HK-2 (cell line): ENCODE measurements around the gene OR12D1.
"Not testable (repeated sequence)": the region's sequence is repeated elsewhere in the genome, so short reads cannot be mapped to it uniquely, and the experiment has no call there.

Experiments used
- DNase-seq: peaks from one replicate; pipeline ENCODE4 v3.0.0-alpha.2; 2018; ENCODE audit not compliant: unreplicated experiment

Gene OR12D1

GRCh38 chr6:29414588-29414987, at the start of gene OR12D1:
Gene OR12D1 (plus strand): TSS chr6:29414928.
- DNase-seq, result no peak

GRCh38 chr6:29368765-29369164, 46.0 kb upstream of the OR12D1 start, which contains the start of gene OR5V1:
Gene OR5V1 (minus strand): TSS chr6:29368865. CDS start chr6:29356195, 12,670 bp downstream.
- DNase-seq, result no peak

- no peak for DNase-seq
Measured at GRCh38 chr6:29375191-29375590, 39.5 kb upstream of the OR12D1 start, which contains the start of gene OR12D3. Gene OR12D3 (minus strand): TSS chr6:29375291. CDS start chr6:29375287, 4 bp downstream.

DNA sequence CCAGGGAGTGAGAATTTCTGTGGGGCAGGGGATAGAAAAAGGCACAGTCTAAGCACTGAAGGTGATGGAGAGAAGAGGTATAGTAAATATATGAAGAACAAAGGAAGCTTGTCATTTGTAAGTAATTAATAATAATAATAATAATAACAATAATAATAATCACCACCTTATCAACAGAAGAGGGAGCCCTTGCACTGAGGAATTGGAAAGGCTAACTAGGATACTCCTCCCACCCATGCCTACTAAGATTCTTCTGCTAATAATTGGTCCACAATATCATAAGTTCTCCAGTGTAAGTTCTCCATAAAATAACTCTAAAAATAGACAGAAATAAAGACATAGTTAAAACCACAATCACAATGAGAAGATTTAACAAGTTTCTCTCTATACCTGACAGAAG, 38.7 kb upstream of the OR12D1 start:
- DNase-seq, result no peak

- no peak for DNase-seq
Measured at GRCh38 chr6:29388533-29388932, 26.2 kb upstream of the OR12D1 start.

- no peak for DNase-seq
Measured at GRCh38 chr6:29395331-29395730, 19.4 kb upstream of the OR12D1 start, which contains the start of gene OR12D2. Gene OR12D2 (plus strand): TSS chr6:29395631. CDS start chr6:29396700, 1,069 bp downstream.

DNA sequence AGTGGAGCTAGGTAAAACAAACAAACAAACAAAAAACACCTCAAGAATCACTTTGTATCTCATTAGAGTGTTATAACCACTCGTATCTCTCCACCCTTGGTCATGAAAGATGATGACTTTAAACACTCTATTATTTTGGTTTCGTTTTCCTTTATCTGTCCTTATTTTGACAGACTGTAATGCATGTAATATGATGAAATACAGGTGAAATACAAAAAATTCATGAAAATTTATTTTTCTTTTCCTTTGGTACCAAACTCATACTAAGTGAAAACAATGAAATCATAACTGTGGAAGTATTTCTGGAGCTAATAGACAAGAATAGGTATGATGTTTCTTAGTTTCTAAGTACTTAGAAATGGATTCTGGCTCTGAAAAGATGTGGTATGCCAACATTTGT, 15.2 kb upstream of the OR12D1 start:
- no peak for DNase-seq

DNA sequence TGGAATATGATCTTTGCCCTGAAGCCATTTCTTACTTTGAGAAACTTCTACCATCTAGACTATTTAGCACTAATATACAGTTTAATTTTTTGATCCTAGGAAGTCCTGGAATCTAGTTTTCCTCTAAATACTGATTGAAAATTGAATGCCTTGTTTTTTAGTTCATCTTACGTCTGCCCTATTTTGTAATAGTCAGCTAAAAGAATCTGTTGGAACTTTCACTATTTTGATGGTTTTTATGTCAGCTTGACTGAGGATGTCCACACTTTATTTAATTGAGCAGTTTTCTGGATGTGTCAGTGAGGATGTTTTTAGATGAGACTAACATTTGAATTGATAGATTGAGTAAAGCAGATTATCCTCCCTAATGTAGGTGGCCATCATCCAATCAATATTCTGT, 10.9 kb upstream of the OR12D1 start:
- DNase-seq, result no peak

- DNase-seq, result no peak
Measured at GRCh38 chr6:29419516-29419915, 4.8 kb downstream of the OR12D1 start.

DNA sequence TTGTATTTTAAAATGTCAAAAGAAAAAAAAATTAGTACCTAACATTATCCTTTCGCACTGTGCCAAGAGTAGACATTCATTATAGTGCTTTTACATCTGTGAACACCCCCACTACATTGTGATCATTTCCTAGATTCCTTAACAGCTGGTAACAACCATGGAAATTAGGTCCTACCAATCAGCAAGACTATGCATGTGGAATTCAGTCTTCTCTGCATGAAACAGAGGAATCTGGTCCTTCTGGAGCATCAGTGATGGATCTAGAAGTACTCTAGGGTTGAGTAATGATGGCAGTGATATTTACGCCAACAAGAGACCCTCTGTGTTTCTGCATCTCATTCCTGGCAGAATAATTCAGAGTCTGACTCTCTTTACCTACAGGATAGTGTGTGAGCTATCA, 9.4 kb downstream of the OR12D1 start:
- DNase-seq, result no peak

- no peak for DNase-seq
Measured at GRCh38 chr6:29424575-29424974, 9.8 kb downstream of the OR12D1 start.

- no peak for DNase-seq
Measured at GRCh38 chr6:29425075-29425474, 10.3 kb downstream of the OR12D1 start.

- DNase-seq, result no peak
Measured at GRCh38 chr6:29426654-29427053, 11.9 kb downstream of the OR12D1 start.

- not testable (repeated sequence) for DNase-seq
Measured at GRCh38 chr6:29436730-29437129, 22.0 kb downstream of the OR12D1 start.

GRCh38 chr6:29439006-29439405, 24.3 kb downstream of the OR12D1 start, which contains the start of gene OR10C1:
Gene OR10C1 (plus strand): TSS chr6:29439306. CDS start chr6:29440016, 710 bp downstream.
- DNase-seq, result no peak

GRCh38 chr6:29442719-29443118, 28.0 kb downstream of the OR12D1 start:
- DNase-seq, result no peak

DNA sequence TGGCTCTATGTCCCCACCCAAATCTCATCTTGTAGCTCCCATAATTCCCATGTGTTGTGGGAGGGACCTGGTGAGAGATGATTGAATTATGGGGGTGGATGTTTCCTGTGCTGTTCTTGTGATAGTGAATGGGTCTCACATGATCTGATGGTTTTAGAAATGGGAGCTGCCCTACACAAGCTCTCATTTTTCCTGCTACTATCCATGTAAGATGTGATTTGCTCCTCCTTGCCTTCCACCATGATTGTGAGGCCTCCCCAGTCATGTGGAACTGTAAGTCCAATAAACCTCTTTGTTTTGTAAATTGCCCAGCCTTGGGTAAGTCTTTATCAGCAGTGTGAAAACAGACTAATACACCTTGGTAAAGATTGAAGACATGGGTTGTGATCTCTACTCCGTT, 29.3 kb downstream of the OR12D1 start:
- DNase-seq, result not testable (repeated sequence)

DNA sequence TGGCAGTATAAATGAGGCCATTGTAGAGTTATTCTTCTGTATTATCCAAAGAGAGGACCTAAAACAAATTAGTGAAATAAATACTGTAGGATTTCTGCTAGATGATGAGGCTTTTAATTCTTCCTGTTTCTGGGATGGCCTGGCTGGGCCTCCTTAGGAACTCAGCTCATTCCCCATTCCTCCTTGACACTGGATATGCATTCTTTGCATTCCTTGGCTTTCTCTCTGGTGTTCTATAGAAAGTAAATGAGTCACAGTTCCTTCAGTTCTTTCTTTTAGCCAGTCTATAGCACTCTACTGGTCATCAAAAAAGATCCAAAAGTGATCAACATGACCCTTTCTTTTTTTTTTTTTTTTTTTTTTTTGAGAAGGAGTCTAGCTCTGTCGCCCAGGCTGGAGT, 32.9 kb downstream of the OR12D1 start:
- no peak for DNase-seq

DNA sequence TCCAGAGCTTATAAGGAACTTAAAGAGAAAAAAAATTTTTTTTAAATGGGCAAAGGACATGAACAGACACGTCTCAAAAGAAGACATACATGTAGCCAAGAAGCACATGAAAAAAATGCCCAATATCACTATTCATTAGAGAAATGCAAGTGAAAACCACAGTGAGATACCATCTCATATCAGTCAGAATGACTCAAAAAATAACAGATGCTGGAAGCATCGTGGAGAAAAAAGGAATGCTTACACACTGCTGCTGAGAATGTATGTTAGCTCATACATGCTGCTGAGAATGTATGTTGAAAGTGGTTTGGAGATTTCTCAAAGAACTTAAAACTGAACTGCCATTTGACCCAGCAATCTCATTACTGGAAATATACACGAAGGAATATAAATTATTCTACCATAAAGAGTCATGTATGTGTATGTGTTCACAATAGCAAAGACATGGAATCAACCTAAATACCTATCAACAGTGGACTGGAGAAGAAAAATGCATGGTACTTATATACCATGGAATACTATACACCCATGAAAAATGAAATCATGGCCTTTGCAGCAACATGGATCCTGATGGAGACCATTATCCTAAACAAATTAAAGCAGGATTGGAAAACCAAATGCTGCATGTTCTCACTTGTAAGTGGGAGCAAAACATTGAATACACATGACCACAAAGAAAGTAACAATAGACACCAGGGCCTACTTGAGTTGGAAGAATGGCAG, 36.9 kb downstream of the OR12D1 start:
- no peak for DNase-seq

GRCh38 chr6:29456971-29457370, 42.2 kb downstream of the OR12D1 start, which contains the start of the genes OR11A1 and OR2H1:
Gene OR11A1 (minus strand): TSS chr6:29457071. CDS start chr6:29427641, 29,430 bp downstream.
Gene OR2H1 (plus strand): TSS chr6:29457155. CDS start chr6:29461770, 4,615 bp downstream.
- no peak for DNase-seq

- no peak for DNase-seq
Measured at GRCh38 chr6:29461021-29461814, 46.5 kb downstream of the OR12D1 start.

GRCh38 chr6:29462022-29462421, 47.3 kb downstream of the OR12D1 start:
- DNase-seq, result no peak

DNA sequence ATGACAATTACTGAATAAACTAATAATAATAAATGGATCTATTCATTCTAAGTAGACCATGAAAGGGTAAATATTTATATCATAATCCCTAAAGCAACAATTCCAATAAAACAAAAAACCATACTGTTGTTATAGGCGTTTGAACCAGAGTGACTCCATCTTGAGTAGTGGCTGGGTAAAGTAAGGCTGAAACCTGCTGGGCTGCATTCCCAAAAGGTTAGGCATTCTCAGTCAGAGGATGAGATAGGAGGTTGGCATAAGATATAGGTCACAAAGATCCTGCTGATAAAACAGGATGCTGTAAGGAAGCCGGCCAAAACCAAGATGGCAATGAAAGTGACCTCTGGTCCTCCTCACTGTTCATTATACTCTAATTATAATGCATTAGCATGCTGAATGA, 50.6 kb downstream of the OR12D1 start:
- no peak for DNase-seq
